GM18909 (cell line): Measurements from ENCODE around the gene SMCHD1.

Experiments used
- ATAC-seq: cut with Tn5 transposase; IDR thresholded peaks from one replicate; pipeline ENCODE4 v1.9.1; 2021; ENCODE audit warnings: mild to moderate bottlenecking; ENCODE audit not compliant: unreplicated experiment, poor library complexity

Gene SMCHD1

GRCh38 chr18:2655178-2655953 lies at the start of gene SMCHD1:
Gene SMCHD1, plus strand, starts transcription at chr18:2655726. Its CDS starts 350 bp downstream, at chr18:2656076.
- ATAC-seq = peak; percentile 77

- no peak for ATAC-seq
Observed at GRCh38 chr18:2606335-2606734, 49.2 kb upstream of the SMCHD1 start.

- ATAC-seq = no peak
Observed at GRCh38 chr18:2609604-2610003, 45.9 kb upstream of the SMCHD1 start.

GRCh38 chr18:2610549-2610948 lies 45.0 kb upstream of the SMCHD1 start:
- no peak for ATAC-seq

GRCh38 chr18:2612996-2613395 lies 42.5 kb upstream of the SMCHD1 start:
- ATAC-seq = no peak

- ATAC-seq = no peak
Observed at GRCh38 chr18:2617401-2617998, 38.0 kb upstream of the SMCHD1 start.

GRCh38 chr18:2618009-2618408 lies 37.5 kb upstream of the SMCHD1 start:
- ATAC-seq = no peak

GRCh38 chr18:2625217-2625616 lies 30.3 kb upstream of the SMCHD1 start:
- ATAC-seq = no peak

GRCh38 chr18:2627821-2628276 lies 27.7 kb upstream of the SMCHD1 start:
- ATAC-seq = peak; percentile 93

GRCh38 chr18:2629003-2629402 lies 26.5 kb upstream of the SMCHD1 start:
- ATAC-seq = no peak

GRCh38 chr18:2635586-2635985 lies 19.9 kb upstream of the SMCHD1 start:
- ATAC-seq = no peak

GRCh38 chr18:2636126-2636631 lies 19.3 kb upstream of the SMCHD1 start:
- peak; percentile 22 for ATAC-seq

GRCh38 chr18:2641638-2642037 lies 13.9 kb upstream of the SMCHD1 start:
- peak; percentile 76 for ATAC-seq

- no peak for ATAC-seq
Observed at GRCh38 chr18:2642771-2643170, 12.8 kb upstream of the SMCHD1 start.

- no peak for ATAC-seq
Observed at GRCh38 chr18:2644535-2644934, 11.0 kb upstream of the SMCHD1 start.

- no peak for ATAC-seq
Observed at GRCh38 chr18:2651981-2652380, 3.5 kb upstream of the SMCHD1 start.

- no peak for ATAC-seq
Observed at GRCh38 chr18:2653467-2653866, 2.1 kb upstream of the SMCHD1 start.

- ATAC-seq = no peak
Observed at GRCh38 chr18:2654169-2654927, 1.2 kb upstream of the SMCHD1 start.

GRCh38 chr18:2654928-2655177 lies 673 bp upstream of the SMCHD1 start:
- ATAC-seq = peak; percentile 45

GRCh38 chr18:2655954-2656236 lies 369 bp downstream of the SMCHD1 start:
- peak; percentile 28 for ATAC-seq

GRCh38 chr18:2656237-2656980 lies 883 bp downstream of the SMCHD1 start:
- peak; percentile 16 for ATAC-seq
